NCI-H2196 treated with DMSO at 0.1 percent for 48 hours (cell line): ENCODE data around the gene SNX17.

Experiments
- DNase-seq: peaks from one replicate; lab custom pipeline; 2025; ENCODE audit not compliant: unreplicated experiment; lab: John Stamatoyannopoulos, UW

SNX17 gene

DNA sequence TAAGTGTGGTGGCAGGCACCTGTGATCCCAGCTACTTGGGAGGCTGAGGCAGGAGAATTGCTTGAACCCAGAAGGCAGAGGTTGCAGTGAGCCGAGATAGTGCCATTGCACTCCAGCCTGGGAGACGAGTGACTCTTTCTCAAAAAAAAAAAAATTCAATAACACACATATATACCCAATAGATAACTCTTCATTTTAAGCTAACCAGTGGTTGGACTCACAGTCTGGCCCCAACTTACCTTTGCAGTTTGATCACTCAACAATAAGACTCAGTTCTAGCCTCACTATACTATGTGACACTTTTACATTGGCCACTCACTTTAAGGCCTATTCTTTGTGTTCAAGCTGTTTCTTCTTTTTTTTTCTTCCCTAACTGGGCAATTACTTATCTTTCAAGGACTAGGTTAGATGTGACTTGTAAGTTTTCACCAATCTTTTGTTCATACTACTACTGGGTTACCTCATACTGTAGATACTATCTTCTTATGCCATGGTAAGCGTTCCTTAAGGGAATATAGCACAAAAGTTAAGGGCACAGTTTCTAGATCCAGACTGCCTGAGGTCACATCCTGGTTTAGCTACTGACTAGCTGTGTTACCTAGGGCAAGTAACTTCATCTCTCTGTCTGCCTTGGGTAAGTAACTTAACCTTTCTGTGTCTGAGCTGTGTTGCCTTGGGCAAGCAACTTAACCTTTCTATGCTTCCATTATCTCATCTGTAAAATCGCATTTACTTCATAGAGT is 7.6 kb upstream of the SNX17 start:
- no peak for DNase-seq

DNA sequence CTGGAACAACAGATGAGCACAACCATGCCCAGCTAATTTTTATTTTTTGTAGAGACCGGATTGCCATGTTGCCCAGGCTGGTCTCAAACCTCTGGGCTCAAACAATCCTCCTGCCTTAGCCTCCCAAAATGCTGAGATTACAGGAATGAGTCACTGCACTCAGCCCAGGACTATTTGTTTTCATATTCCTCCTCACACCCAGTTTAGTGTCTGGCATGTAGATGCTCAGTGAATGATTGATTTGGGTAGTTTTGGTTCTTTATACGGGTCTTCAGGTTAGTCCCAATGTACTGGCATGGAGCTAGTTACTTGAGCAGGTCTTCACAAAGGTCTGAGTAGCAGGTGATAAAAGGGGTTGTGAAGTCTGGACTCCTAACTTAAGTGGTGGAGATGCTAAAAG is 6.5 kb upstream of the SNX17 start:
- DNase-seq: no peak

DNA sequence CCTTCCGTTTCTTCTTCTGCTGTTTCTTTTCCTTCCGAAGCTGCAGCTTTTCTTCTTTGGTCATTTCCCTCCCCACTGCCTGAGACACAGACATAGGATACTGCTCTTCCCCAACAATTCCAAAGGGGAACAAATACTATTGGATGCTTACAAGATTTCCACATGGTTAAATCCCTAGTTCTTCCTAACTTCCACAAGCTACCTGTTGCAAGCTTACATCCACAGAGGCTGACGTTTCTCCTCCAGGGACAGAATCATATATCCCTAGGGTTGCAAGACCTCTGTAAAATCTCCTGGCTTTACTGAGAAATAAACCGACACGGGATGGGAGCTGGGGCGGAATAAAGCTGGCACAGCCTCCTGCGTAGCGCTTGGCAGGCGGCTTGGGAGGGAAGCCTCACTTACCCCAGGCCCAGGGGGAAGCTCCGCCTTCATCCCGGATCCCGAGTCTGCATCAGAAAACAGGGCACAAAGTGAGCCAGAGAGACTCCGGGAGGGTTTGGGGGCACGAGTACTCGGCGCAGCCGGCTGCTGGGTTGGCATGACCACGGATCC is 868 bp upstream of the SNX17 start:
- no peak for DNase-seq

DNA sequence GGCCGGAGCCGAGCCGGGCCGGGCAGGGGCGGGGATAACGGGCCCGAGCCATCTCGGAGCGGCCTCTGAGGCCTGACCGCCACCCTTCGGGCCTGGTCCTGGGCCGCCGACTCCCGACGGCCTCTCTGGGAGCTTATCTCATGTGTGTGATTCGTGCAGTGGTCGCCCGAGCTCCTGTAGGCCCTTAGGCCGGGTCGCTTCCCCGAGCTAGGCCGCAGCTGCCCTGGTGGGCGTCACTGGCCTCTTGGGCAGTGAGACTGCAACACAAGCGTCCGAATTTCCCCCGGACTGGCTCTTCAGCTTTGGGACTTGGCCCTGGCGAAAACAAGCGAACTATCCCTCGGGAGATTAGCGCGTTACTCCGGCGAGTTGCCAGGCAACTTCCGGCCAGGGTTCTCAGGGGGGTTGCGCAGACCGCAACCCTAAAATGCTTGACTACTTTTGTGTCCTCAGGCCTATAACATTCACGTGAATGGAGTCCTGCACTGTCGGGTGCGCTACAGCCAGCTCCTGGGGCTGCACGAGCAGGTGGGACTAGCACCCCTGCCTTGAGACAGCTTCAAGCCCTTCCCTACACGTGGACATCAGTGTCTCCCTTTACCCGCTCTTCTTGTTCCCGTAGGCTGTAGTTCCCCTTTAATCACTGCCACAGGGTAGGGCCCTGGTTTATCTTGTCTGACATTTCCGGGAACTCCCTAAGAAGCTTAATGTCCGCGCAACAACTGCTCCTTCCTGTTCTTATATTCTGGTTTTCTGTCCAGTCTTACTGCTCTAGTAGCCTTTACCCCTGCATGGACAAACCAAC is 602 bp downstream of the SNX17 start:
- no peak for DNase-seq

DNA sequence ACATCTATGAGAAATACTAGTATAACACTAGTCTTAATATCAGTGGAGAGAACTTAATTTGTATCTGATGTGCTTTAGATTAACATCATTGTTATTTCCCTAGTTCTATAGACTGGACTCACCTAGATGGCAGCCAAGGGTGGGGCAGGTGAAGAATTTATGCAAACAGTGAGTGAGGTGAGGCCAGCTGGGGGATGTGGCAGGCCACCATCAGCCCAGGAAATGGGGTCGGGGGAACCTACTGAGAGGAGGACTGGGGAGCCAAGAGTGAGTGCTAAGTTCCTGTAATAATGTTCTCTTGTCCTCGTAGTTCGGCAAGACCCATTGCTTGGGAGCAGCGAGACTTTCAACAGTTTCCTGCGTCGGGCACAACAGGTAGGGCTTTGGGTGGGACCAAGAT is 2.5 kb downstream of the SNX17 start:
- no peak for DNase-seq

DNA sequence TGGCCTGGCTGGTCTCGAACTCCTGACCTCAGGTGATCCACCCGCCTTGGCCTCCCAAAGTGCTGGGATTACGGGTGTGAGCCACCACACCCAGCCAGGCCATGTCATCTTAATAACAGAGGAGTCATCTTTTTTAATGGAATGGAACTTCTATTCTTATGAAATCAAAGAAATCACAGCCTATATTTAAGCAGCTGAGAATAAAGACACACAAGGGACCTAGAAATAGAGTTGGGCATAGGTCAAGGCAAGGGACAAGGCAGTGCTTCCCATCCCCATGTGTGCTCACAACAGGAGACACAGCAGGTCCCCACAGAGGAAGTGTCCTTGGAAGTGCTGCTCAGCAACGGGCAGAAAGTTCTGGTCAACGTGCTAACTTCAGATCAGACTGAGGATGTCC is 3.2 kb downstream of the SNX17 start:
- DNase-seq: no peak

DNA sequence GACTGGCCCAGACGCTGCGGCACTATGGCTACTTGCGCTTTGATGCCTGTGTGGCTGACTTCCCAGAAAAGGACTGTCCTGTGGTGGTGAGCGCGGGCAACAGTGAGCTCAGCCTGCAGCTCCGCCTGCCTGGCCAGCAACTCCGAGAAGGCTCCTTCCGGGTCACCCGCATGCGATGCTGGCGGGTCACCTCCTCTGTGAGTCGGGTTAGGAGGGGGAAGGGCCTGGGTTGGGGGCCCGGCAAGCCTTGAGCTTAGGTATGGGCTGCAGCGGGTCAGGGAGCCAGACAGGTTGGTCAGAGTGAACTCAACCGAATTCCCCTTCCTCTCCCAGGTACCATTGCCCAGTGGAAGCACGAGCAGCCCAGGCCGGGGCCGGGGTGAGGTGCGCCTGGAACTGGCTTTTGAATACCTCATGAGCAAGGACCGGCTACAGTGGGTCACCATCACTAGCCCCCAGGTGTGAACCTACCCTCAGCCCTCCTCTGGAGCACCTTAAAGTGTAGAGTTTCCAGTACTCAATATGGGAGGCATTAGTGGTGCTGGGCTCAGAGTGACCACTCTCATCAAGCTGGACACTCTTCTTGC is 5.2 kb downstream of the SNX17 start:
- no peak for DNase-seq

DNA sequence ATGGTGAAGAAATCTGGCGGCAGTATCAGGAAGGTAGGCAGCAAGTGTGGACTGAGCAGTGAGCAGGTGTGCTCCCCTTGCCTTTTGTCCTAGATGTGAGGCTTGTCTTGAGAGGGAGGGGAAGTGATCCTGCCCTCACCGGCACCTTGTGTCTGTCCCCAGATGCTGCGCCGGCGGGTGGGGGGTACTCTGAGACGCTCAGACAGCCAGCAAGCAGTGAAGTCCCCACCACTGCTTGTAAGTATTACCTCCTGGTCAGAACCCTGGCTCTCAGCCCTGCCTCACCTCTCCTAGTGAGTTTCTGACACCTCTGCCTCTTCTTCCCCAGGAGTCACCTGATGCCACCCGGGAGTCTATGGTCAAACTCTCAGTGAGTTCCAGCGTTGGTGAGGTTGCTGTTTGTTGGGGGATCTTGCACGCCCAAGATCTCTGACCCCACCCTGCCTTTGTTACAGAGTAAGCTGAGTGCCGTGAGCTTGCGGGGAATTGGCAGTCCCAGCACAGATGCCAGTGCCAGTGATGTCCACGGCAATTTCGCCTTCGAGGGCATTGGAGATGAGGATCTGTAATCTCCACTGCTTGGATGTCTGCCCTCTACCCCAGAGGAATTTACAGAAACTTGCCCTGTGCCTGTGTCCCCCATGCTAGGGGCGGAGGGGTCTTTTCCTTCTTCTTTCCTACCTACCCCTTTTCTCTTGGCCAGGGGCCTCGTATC is 5.9 kb downstream of the SNX17 start:
- no peak for DNase-seq

DNA sequence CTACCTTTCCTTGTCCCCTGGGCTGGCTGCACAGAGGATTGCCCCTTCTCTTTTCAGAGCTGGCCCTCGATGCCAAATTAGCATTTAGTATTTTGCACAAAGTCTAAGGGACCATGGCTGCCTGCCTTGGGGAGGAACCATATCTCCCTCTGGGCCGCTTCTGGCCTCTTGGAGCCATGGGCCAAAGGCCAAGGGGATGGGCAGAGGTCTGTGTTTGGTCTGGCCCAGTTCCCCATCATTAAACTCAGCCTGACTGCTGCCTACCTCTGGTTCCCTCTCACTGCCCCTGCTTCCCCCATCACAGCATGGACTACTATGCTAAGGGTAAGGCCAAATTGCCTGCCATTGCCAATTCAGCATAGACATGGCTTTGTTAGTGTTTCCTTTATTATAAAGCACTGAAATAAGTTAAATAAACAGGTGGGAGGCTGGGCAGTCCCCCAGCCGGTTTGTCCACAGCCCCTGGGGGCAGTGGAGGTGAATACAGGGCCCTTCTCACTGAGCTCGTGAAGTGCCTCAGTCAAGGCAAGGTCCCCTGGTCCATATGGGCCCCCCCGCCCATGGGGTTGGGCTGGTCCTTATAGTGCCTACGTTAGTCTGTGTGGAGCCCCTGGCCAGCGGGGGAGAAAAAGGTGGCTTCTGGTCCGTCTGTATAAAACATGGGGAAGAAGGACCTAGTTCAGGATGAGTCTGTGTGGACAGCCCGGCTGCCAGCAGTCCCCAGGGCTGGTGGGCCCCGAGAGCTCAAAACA is 6.6 kb downstream of the SNX17 start:
- no peak for DNase-seq

DNA sequence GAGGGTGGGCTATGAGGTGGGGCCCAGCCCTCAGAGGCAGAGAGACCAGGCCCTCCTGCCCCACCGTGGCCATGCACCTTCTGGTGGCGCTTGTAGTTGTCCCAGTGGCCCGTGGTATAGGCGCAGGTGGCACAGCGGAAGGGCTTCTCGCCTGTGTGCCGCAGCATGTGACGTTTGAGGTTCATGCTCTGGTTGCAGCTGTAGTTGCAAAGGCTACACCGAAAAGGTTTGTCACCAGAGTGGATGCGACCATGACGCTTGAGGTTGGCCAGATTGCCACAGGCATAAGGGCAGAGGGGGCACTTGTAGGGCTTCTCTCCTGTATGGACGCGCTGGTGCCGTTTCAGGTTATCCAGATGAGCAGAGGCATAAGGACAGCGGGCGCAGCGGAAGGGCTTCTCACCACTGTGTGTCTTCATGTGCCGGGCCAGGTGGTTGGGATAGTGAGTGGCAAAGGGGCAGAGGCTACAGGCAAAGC is 7.2 kb downstream of the SNX17 start:
- no peak for DNase-seq

DNA sequence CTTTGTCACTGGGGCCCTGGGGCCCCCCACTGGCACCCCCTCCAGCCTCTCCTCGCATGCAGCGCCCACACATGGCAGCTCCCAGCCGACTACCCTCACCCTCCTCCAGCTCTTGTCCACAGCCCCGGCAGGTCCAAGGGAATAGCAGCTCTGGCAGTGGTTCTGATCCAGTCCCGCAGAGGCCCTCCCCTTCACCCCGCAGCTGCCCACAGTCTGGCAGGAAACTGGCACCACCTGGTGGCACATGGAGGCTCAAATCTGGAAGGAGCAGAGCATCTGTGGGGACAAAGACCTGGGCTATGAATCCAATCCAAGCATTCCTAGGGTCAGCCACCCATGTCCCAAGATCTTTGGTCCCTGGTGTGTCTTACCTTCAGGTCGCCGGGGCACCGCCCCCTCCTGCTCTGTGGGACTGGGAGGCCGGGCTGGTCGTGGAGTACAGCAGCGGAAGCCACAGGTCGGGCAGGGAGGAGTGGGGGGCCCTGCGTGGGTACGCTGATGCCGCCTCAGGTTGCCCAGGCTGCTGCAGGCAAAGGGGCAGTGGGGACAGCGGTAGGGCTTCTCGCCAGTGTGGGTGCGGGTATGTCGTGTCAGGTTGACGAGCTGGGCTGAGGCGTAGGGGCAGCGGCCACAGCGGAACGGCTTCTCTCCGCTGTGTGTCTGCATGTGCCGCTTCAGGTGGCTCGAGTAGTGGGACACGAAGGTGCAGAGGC is 7.8 kb downstream of the SNX17 start:
- peak; percentile 13 for DNase-seq

DNA sequence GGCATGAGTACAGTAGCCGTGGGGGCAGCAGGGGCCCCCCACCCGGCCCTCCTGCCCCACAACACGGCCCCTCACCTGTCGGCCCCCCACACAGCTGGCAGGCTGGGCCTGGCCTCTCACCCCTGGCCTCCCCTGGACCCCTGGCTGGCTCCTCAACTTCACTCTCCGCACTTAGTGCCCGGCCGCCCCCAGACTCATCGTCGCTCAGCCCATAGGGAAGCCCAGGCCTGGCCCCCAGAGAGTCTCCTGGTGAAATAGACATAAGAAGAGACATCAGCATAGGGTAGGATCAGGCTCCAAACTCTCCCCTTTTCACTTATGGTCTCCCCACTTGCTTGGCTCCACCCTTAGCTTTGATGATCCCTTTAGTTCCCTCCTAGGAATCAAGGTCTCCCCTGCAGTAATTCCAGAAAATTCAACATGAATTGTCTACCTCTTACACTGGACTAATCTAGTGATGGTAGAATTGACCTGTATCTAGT is 8.4 kb downstream of the SNX17 start:
- DNase-seq: no peak

DNA sequence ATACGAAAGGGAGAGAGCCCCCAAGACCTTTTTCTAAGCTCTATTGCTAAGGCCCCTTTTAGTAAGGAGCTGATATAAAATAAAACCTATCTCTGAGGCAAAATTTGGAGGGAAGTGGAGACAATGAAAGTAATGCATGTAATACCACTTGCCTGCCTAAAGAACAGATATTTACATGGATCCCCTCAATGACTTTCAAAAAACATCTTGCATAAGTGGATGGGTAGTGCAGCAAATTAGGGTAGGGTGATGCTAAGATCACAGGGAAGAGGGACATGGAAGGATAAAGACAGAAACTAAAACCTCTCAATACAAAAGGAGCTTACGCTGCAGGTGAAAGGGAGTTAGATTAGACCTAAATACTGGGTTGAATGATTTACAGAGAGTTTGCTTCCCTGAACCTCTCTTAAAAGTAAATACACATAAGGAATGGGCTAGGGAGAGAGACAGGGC is 9.0 kb downstream of the SNX17 start:
- DNase-seq: no peak

DNA sequence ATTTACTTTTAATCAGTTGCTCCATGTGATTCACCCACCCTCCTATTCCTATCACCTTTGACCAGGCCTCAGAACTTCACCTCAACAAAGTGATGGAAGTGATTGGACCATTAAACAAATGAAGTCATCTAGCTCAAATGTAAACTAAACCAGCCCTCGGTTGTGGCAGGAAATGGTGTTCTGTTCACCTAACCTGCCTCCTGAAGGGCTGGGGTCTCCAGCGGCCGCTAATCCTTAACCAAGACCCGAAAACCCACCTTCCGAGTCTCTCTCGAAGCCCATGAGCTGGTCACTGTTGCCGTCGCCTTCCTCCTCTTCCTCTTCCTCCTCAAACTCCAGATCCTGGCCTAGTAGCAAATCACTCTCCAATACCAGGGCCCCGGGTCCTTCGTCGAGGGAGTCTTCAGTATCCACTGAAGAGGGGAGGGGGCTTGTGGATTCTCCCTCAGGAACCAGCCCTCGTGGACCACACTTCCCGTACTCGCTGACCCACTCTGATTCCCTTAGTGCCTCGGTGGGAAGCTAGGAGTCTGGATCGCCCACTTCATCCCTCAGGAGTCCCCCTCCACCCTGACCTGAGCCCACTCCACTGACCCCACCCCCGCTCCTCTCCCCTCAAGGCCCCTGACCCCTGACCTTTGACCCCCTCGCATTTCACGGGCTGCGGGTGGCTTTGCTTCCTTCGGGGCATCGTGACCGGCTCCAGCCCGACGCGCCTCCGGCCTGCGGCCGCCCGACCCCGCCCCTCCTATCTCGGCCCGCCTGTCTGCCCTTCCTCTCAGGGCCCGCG is 9.6 kb downstream of the SNX17 start:
- peak; percentile 12 for DNase-seq

DNA sequence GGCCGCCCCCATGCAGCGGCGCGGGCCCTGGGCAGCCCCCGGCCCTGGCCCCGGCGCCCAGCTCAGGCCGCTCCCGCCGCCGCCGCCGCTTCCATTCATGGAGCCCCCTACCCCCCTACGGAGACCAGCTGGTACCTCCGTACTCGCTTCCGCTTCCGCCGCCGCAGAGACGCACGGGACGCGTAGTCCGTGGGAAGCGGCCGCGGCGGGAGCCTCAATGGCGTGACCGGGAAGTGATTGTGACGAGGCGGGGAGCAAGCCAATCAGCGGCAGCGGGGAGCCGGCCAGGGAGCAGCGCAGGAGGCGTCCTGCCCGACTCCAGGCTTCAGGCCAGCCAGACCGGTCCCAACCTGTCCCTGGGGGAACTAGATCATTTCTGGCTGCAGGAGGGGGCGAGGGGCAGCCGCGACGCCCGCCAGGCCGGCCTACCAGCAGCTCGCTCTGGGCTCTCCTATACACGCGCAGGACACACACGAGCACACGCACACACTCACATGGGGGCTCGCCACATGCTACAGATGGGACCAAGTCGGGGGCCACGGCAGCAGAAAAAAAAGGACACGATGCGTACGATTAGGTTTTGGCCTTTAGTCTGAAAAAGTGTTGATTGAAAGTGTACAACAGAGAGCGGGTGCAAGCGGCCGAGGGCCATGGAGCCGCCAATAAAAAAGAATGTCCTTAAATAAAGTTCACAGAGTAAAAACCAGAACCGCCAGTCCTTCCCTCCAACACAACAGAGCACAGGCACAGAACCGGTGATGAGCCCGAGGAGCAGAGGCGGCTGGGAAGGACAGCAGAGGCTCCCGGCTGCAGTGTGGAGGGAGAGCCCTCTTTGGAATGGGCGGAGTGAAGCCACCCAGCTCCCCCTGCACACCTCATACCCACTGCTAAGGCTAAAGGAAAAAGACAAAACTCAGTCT is 10.5 kb downstream of the SNX17 start, which contains the start of gene ZNF513:
Gene ZNF513 (minus strand): TSS at position 109 of the 920 bp plus-strand sequence. CDS start 208 bp downstream, outside the sequence.
- DNase-seq: peak; percentile 97

DNA sequence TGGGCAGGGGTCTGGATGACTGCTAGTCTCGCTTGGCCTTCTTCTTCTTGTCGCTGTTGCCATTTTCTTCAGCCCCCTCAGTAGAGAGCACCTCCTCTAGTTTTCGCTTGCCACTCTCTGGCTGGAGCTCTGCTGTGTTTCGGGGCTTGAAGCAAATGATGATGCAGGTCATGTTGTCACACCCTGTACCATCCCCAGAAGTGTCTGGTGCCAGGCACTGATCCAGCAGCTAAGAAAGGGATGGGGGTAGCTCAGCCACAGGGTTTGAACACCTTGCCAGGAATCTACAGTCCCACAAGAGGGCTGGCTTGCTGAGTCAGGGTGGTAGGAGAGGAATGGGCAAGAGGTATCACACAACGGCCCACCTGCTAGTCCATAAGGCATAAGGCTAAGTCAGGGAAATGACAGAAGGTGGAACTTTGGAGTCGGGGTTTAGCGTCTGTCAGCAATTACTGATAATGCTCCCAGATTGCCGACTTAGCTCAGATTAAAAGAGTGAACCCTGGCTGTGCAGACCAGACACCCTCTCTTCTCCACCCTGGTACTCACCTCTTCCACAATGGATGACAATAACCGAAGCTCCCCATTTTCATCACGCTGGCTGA is 11.3 kb downstream of the SNX17 start:
- DNase-seq: no peak
